Measurements from ENCODE around the gene WDFY4. TPM values are rescaled to one million over a fixed set of nuclear protein-coding genes. Genes with fewer than 3 reads are reported as not detected.

The WDFY4 gene
- polyA plus RNA-seq, 2 of the 4 experiments (the other 2 are of a cell fraction): not detected

DNA sequence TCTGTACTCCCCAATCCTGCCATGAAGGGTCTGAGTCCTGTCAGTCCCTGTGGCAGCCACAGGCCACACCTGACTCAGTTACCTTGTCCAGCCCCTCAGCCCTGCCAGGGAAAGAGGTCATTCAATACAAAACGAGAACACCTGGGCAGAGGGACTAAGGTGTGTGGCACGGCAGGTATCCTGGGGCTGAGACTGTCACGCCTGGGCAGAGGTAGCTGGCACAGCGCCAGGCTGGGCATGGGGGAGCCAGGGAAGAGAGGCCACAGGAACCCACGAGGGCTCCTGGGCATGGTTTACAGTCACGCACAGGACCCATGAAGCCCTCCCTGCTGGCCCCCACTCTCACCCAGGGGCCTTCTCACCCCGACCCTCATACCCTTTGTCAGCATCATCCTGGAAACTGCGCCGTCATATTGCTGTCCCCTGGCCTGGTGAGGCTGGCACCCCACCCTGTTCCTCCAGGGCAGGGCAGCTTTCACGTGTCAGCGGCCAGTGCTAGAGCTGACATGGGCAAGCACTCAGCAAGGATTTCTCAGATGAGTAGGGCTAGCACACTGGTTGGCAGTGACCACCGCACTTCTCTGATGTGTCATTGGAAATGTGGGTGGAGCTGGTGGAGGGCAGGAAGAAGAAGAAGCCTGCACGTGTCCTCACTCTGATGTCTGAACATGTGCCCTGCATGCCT, 212.2 kb downstream of the WDFY4 start:
- Histone ChIP-seq H3K4me2 (no peak overlapping the region), H3K4me1 (no peaks in the 10 kb centered on the region), H3K9me3 (no peaks in the 10 kb centered on the region), H3K4me3 (no peak overlapping the region), H3K27ac (no peak overlapping the region)
- no peak for TF ChIP-seq POLR2AphosphoS2 (conservative IDR thresholded peaks at IDR 0.05; ENCODE audit: low read length)
- TF ChIP-seq SMC3 (IDR thresholded peaks at IDR 0.05): no peak
- TF ChIP-seq, protein P1, sequence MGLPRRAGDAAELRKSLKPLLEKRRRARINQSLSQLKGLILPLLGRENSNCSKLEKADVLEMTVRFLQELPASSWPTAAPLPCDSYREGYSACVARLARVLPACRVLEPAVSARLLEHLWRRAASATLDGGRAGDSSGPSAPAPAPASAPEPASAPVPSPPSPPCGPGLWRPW (IDR thresholded peaks at IDR 0.05): no peak
- TF ChIP-seq ZFP36 (IDR thresholded peaks at IDR 0.05; ENCODE audit: borderline replicate concordance, partially characterized antibody): no peak
- POLR2A ChIA-PET: no interaction called here
- no peak for FAIRE-seq
- WGBS (ENCODE audit: missing lambda C conversion rate): 37% methylated on average over 13 of the region's 13 CpGs
- DNase-seq (ENCODE audit: low read depth in 1 of 2, low spot score in 1 of 2): no peak
- CTCF ChIA-PET: interaction anchor here (1.8 to 2.1 kb wide), 2 partner anchors 11 to 239 kb away, joined by 4 to 5 read pairs; no protein-coding TSS in a partner anchor
- ATAC-seq: no peak

DNA sequence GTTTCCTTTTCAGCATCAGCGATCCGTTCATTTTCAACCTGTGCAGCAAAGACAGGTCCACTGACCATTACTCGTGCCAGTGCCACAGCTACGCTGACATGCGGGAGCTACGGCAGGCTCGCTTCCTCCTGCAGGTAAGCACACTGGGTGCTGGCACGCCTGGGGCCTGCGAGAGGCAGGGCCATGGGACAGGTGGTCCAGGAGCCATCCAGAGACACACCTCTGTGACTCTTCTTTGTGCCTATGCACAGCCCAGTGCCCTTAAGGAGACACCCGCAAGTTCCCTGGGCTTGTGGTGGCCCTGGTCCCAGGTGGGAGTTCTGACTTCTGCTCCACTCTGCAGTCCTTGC, 212.7 kb downstream of the WDFY4 start:
- Histone ChIP-seq H3K27ac (no peak overlapping the region), H3K4me1 (no peaks in the 10 kb centered on the region), H3K4me2 (no peak overlapping the region), H3K4me3 (no peak overlapping the region), H3K9me3 (no peaks in the 10 kb centered on the region)
- ChIA-PET POLR2A (no interaction called here), CTCF (no interaction called here)
- ATAC-seq: no peak
- no peak for DNase-seq (ENCODE audit: low read depth in 1 of 2, low spot score in 1 of 2)
- TF ChIP-seq SREBF2 (IDR thresholded peaks at IDR 0.05): no peak
- no peak for FAIRE-seq
- 63% methylated on average over 4 of the region's 10 CpGs for WGBS (ENCODE audit: missing lambda C conversion rate)

DNA sequence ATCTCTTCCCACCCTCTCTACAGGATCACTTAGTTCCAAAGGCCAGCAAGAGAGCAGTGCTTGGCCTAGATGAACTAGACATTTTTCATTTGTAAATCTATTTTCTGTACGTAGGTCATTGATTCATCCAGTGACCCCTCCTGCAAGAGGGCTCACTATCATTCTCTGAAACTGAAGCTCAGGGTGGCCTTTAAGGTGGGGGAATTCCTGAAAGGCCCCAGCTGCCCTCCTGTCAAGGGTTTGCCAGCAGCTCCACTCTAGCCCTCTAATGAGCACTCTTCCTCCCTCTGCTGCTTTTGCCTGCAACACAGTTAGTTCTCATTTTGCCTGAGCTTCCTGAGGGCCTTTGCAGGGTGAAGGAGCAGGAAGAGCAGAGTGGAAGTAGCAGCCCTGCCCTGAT, 213.8 kb downstream of the WDFY4 start:
- CTCF ChIA-PET: no interaction called here

More for the DNA sequence above, 213.8 kb downstream of the WDFY4 start:
- FAIRE-seq: no peak
- Histone ChIP-seq H3K9me3 (no peaks in the 10 kb centered on the region), H3K27ac (no peak overlapping the region), H3K4me3 (no peak overlapping the region), H3K4me2 (no peak overlapping the region), H3K4me1 (no peaks in the 10 kb centered on the region)
- DNase-seq (ENCODE audit: low read depth in 1 of 2, low spot score in 1 of 2): no peak
- TF ChIP-seq, protein P2, sequence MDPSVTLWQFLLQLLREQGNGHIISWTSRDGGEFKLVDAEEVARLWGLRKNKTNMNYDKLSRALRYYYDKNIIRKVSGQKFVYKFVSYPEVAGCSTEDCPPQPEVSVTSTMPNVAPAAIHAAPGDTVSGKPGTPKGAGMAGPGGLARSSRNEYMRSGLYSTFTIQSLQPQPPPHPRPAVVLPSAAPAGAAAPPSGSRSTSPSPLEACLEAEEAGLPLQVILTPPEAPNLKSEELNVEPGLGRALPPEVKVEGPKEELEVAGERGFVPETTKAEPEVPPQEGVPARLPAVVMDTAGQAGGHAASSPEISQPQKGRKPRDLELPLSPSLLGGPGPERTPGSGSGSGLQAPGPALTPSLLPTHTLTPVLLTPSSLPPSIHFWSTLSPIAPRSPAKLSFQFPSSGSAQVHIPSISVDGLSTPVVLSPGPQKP (IDR thresholded peaks at IDR 0.05; ENCODE audit: low read depth, low read length): no peak
- TF ChIP-seq JUNB (IDR thresholded peaks at IDR 0.05) (no peak), KDM5A (IDR thresholded peaks at IDR 0.05) (no peak), PHF8 (IDR thresholded peaks at IDR 0.05; ENCODE audit: borderline replicate concordance, low read depth) (no peak), FOXS1 (CRISPR knock-in tag; IDR thresholded peaks at IDR 0.05) (no peak), MAFK (IDR thresholded peaks at IDR 0.05; ENCODE audit: partially characterized antibody) (no peak), FOSL2 (IDR thresholded peaks at IDR 0.05) (no peak), FOSL2 (CRISPR knock-in tag; IDR thresholded peaks at IDR 0.05) (no peak), RNF2 (IDR thresholded peaks at IDR 0.05; ENCODE audit: borderline replicate concordance, low read depth) (no peak), EP300 (IDR thresholded peaks at IDR 0.05) (no peak), ZFP36 (IDR thresholded peaks at IDR 0.05; ENCODE audit: borderline replicate concordance, partially characterized antibody) (no peak), RFX5 (IDR thresholded peaks at IDR 0.05) (no peak), CHD2 (IDR thresholded peaks at IDR 0.05; ENCODE audit: low read length, partially characterized antibody) (no peak), FOSB (CRISPR knock-in tag; IDR thresholded peaks at IDR 0.05) (no peak), RARB (CRISPR knock-in tag; IDR thresholded peaks at IDR 0.05) (no peak), BHLHE40 (IDR thresholded peaks at IDR 0.05; ENCODE audit: low read depth, low read length) (no peak), GATA3 (IDR thresholded peaks at IDR 0.05; ENCODE audit: borderline replicate concordance) (no peak)
- TF ChIP-seq, protein P3, sequence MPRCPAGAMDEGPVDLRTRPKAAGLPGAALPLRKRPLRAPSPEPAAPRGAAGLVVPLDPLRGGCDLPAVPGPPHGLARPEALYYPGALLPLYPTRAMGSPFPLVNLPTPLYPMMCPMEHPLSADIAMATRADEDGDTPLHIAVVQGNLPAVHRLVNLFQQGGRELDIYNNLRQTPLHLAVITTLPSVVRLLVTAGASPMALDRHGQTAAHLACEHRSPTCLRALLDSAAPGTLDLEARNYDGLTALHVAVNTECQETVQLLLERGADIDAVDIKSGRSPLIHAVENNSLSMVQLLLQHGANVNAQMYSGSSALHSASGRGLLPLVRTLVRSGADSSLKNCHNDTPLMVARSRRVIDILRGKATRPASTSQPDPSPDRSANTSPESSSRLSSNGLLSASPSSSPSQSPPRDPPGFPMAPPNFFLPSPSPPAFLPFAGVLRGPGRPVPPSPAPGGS (IDR thresholded peaks at IDR 0.05): no peak
- TF ChIP-seq, protein P4, sequence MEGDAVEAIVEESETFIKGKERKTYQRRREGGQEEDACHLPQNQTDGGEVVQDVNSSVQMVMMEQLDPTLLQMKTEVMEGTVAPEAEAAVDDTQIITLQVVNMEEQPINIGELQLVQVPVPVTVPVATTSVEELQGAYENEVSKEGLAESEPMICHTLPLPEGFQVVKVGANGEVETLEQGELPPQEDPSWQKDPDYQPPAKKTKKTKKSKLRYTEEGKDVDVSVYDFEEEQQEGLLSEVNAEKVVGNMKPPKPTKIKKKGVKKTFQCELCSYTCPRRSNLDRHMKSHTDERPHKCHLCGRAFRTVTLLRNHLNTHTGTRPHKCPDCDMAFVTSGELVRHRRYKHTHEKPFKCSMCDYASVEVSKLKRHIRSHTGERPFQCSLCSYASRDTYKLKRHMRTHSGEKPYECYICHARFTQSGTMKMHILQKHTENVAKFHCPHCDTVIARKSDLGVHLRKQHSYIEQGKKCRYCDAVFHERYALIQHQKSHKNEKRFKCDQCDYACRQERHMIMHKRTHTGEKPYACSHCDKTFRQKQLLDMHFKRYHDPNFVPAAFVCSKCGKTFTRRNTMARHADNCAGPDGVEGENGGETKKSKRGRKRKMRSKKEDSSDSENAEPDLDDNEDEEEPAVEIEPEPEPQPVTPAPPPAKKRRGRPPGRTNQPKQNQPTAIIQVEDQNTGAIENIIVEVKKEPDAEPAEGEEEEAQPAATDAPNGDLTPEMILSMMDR (IDR thresholded peaks at IDR 0.05): no peak
- ATAC-seq: no peak
- 42% methylated on average over 1 of the region's 1 CpG for WGBS (ENCODE audit: missing lambda C conversion rate)
- POLR2A ChIA-PET: no interaction called here
